ENCODE results near the gene TSEN2.

DNA sequence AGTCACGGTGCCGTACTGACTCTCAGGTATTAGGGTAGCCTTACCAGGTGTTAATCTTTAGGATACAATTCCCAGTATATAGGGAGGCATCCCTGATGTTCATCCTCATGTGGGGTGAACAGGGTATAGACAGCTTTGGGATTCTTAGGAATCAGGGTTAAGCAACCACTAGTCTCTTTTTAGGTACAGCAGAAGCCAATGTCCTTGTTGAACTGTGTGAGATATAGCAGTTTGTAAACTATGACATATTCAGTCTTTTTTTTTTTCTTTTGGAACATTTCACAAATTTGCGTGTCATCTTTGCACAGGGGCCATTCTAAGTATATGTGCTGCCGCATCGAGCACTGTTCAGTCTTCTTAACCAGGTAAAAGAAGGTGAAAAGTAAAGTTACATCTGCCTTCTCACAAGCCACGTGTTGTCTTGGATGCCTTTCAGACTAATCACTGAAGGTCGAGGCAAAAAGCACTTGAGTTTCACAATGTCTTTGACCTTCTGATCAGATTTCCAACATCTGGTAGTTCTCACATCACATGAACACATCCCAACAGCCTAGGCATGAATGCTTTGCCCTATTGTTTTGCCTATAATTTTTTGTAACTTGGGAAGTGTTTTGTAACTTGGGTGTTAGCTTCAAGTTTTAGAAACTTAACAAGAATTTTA is 17.2 kb downstream of the TSEN2 start:
- TF ChIP-seq CTCF (conservative IDR thresholded peaks at IDR 0.05), result no peak
- no peak for TF ChIP-seq EZH2 (IDR thresholded peaks at IDR 0.05; ENCODE audit: low read depth)
